GM18498 (cell line): ENCODE results near the gene TBC1D5.
"Not testable (repeated sequence)": the region's sequence is repeated elsewhere in the genome, so short reads cannot be mapped to it uniquely, and the experiment has no call there.

Experiments used
- ATAC-seq: cut with Tn5 transposase; IDR thresholded peaks from one replicate; pipeline ENCODE4 v1.9.1; 2021; ENCODE audit warnings: mild to moderate bottlenecking, moderate library complexity; ENCODE audit not compliant: unreplicated experiment

TBC1D5 gene

GRCh38 chr3:17648630-17649355, 93.6 kb downstream of the TBC1D5 start:
- not testable (repeated sequence) for ATAC-seq

GRCh38 chr3:17645074-17645698, 97.2 kb downstream of the TBC1D5 start:
- no peak for ATAC-seq

GRCh38 chr3:17643691-17644090, 98.7 kb downstream of the TBC1D5 start:
- no peak for ATAC-seq

- no peak for ATAC-seq
These were observed 100.0 kb downstream of the TBC1D5 start for GRCh38 chr3:17642474-17642873.

DNA sequence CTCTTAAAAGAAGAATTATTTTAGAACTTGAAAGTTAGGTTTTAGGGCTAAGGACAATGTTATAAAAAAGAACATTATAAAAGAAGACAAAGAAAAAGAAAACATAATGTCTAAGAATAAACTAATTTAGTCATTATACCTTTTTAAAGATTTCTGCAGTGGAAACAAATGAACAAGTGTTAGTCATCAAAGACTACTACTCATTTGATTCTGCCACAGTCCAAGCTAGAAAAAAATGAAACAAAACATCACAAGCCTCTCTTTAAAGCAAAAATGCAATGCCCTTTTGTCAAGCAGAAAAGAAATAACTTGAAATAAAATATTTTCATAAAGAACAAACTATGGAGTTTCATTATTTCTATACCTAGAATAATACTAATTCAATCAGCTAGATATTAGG, 102.0 kb downstream of the TBC1D5 start:
- no peak for ATAC-seq

- ATAC-seq = no peak
These were observed 102.7 kb downstream of the TBC1D5 start for GRCh38 chr3:17639765-17640164.

GRCh38 chr3:17639257-17639656, 103.2 kb downstream of the TBC1D5 start:
- no peak for ATAC-seq

- ATAC-seq = no peak
These were observed 104.1 kb downstream of the TBC1D5 start for GRCh38 chr3:17638356-17638755.

DNA sequence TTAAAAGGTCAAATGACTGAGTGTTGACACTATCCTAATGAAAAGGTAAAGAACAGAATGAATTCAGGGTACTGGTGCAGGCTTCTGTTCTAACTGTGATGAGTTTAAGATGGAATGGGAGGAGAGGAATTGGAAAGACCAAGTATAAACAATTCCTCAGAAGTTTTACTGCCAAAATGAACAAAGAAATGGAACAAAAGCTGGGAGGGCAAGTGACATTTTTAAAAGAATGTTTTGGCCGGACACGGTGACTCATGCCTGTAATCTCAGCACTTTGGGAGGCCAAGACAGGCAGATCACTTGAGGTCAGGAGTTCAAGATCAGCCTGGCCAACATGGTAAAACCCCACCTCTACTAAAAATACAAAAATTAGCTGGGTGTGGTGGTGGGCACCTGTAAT, 106.8 kb downstream of the TBC1D5 start:
- not testable (repeated sequence) for ATAC-seq

GRCh38 chr3:17634964-17635363, 107.5 kb downstream of the TBC1D5 start:
- no peak for ATAC-seq

GRCh38 chr3:17634201-17634600, 108.2 kb downstream of the TBC1D5 start:
- ATAC-seq = no peak

GRCh38 chr3:17632401-17633100, 109.9 kb downstream of the TBC1D5 start:
- ATAC-seq = no peak

DNA sequence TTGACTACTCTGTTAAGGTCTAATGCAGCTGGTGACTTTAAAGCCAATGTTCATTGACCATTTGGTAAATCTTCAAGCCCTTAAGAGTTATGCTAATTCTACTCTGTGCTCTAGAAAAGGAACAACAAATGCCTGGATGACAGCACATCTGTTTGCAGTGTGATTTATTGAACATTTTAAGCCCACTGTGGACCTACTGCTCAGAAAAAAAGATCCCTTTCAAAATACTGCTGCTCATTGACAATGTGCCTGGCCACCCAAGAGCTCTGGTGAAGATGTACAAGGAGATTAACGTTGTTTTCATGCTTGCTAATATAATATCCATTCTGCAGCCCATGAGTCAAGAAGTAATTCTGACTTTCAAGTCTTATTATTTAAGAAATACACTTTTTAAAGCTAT, 110.8 kb downstream of the TBC1D5 start:
- no peak for ATAC-seq

DNA sequence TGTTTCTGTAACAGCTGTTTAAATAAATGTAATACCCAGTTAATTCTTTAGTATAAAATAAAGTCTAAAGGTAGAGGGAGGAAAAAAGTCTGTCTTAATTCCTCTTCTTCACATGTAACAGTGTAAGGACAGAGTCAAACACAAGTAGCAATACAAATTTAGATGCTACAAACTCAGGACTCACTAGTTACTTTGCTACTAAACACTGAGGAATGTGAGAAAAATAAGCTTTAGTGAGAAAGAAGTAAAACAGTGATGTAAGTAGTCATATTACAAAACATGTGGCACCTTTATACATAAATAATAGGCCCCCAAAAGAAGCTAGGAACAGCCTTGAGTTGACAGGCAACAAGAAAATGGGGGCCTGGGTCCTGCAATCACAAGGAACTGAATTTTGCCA, 113.0 kb downstream of the TBC1D5 start:
- no peak for ATAC-seq

GRCh38 chr3:17626395-17626794, 116.0 kb downstream of the TBC1D5 start:
- no peak for ATAC-seq

- no peak for ATAC-seq
These were observed 117.3 kb downstream of the TBC1D5 start for GRCh38 chr3:17625133-17625532.

DNA sequence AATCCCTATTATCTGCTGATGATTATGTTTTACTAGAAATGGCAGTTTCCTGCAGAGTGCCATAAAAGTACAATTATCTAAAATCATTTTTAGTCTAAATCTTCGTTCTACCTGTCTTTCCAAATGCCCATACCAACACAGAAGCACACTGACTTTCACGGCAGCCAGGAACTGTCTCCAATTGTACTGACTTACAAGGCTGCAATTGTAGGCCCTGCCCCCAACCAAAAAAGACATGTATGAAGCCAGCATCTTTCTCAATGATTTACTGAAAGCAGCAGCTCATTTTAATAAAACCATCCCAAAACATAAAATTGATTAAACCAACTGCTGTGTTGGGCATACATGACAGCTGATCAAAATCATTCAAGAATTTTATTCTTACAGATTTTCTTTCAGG, 119.0 kb downstream of the TBC1D5 start:
- ATAC-seq = no peak

GRCh38 chr3:17619968-17620367, 122.5 kb downstream of the TBC1D5 start:
- no peak for ATAC-seq

GRCh38 chr3:17613017-17613416, 129.4 kb downstream of the TBC1D5 start:
- ATAC-seq = not testable (repeated sequence)

DNA sequence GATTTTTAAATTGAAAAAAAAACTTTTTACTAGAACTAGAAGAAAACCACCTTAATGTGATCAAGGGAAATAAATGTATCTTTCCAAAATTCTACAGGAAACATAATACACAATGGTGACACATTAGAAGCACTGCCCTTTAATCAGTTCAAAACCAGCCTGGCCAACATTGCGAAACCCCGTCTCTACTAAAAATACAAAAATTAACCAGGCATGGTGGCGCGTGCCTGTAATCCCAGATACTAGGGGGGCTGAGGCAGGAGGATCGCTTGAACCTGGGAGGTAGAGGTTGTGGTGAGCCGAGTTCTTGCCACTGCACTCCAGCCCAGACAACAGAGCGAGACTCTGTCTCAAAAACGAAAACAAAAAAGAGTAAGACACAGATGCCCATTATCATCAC, 134.5 kb downstream of the TBC1D5 start:
- ATAC-seq = no peak

DNA sequence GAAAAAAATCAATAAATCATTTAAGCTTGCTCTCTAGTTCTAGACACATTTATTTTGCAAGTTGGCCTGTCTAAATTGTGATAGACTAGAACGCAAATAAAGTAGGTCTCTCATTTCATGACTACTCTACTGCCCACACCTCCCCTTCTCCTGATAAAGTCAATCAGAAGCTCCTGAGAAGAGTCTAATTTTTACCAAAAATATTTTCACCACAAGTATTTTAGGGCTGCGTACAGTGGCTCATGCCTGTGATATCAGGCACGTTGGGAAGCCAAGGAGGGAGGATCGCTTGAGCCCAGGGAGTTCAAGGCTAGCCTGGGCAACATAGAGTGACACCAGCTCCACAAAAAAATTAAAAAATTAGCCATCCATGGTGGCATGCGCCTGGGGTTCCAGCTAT, 136.5 kb downstream of the TBC1D5 start:
- no peak for ATAC-seq

GRCh38 chr3:17605032-17605431, 137.4 kb downstream of the TBC1D5 start:
- ATAC-seq = no peak
